GM12878 (cell line): Measurements from ENCODE around the gene RGS1. TPM values are rescaled to one million over a fixed set of nuclear protein-coding genes. Genes with fewer than 3 reads are reported as not detected.

ENCODE experiments used
- BHLHE40 ChIP-seq, 2 experiments: fragments of 450-650 bp in 1 of 2; IDR thresholded peaks; 2 replicates each; pipeline ENCODE4 v1.6.1; 2011 to 2017; ENCODE audit warnings: low read depth in 2 of 2, borderline replicate concordance in 1 of 2, improper control_type of control experiment in 1 of 2, low read length in 1 of 2, mild to moderate bottlenecking in 1 of 2
- BRCA1 ChIP-seq: IDR thresholded peaks from 2 replicates; pipeline ENCODE4 v1.6.1; 2011; ENCODE audit warnings: low read depth, low read length, improper control_type of control experiment
- CBFB ChIP-seq: IDR thresholded peaks from 2 replicates; pipeline ENCODE4 v1.6.1; 2016; ENCODE audit warnings: antibody characterized with exemption, low read depth
- CHD1 ChIP-seq: IDR thresholded peaks from 2 replicates; pipeline ENCODE4 v1.6.1; 2012; ENCODE audit warnings: low read depth, low read length, improper control_type of control experiment
- E2F4 ChIP-seq: IDR thresholded peaks from 2 replicates; pipeline ENCODE4 v1.6.1; 2012; ENCODE audit warnings: low read depth, low read length, improper control_type of control experiment
- HDAC6 ChIP-seq: fragments of 200-600 bp; sonication (generic); IDR thresholded peaks from one replicate; pipeline ENCODE4 v1.8.0; 2017; ENCODE audit warnings: antibody characterized with exemption; ENCODE audit not compliant: unreplicated experiment
- JUND ChIP-seq: IDR thresholded peaks from 2 replicates; pipeline ENCODE4 v1.6.1; 2012; ENCODE audit warnings: low read depth, mild to moderate bottlenecking, low read length, improper control_type of control experiment, moderate library complexity
- MEF2A ChIP-seq: IDR thresholded peaks from 2 replicates; pipeline ENCODE4 v1.6.1; 2011; ENCODE audit warnings: low read depth, mild to moderate bottlenecking, low read length, moderate library complexity; ENCODE audit not compliant: insufficient read depth
- MTA2 ChIP-seq: fragments of 450-650 bp; IDR thresholded peaks from 2 replicates; pipeline ENCODE4 v1.6.1; 2016; ENCODE audit warnings: low read depth, mild to moderate bottlenecking, moderate library complexity
- MYB ChIP-seq: fragments of 150-350 bp; IDR thresholded peaks from 2 replicates; pipeline ENCODE4 v1.6.1; 2014; ENCODE audit warnings: mild to moderate bottlenecking, low read depth, low read length, borderline replicate concordance
- PBX3 ChIP-seq: IDR thresholded peaks from 2 replicates; pipeline ENCODE4 v1.6.1; 2011; ENCODE audit warnings: mild to moderate bottlenecking, low read depth, low read length, moderate library complexity; ENCODE audit not compliant: insufficient replicate concordance
- RCOR1 ChIP-seq: conservative IDR thresholded peaks from 2 replicates; pipeline ENCODE4 v1.6.1; 2012; ENCODE audit warnings: low read depth, low read length, improper control_type of control experiment
- RELB ChIP-seq: fragments of 450-650 bp; IDR thresholded peaks from 2 replicates; pipeline ENCODE4 v1.6.1; 2017; ENCODE audit warnings: low read depth, mild to moderate bottlenecking, moderate library complexity
- RUNX3 ChIP-seq: IDR thresholded peaks from 2 replicates; pipeline ENCODE4 v1.6.1; 2012; ENCODE audit warnings: low read length, inconsistent platforms
- SIX5 ChIP-seq: IDR thresholded peaks from 2 replicates; pipeline ENCODE4 v1.6.1; 2011; ENCODE audit warnings: mild to moderate bottlenecking, low read depth, low read length, moderate library complexity; ENCODE audit not compliant: severe bottlenecking
- SMARCA5 ChIP-seq: fragments of 450-650 bp; IDR thresholded peaks from 2 replicates; pipeline ENCODE4 v1.6.1; 2017; ENCODE audit warnings: mild to moderate bottlenecking
- STAT1 ChIP-seq: fragments of 450-650 bp; conservative IDR thresholded peaks from 2 replicates; pipeline ENCODE4 v1.6.1; 2014; ENCODE audit warnings: antibody characterized with exemption, mild to moderate bottlenecking
- SUPT20H ChIP-seq: IDR thresholded peaks from 2 replicates; pipeline ENCODE4 v1.6.1; 2011; ENCODE audit warnings: low read depth, mild to moderate bottlenecking, low read length, moderate library complexity, borderline replicate concordance; ENCODE audit not compliant: control insufficient read depth
- TCF3 ChIP-seq: IDR thresholded peaks from 2 replicates; pipeline ENCODE4 v1.6.1; 2012; ENCODE audit warnings: low read depth, mild to moderate bottlenecking, low read length, borderline replicate concordance; ENCODE audit not compliant: insufficient read depth
- YY1 ChIP-seq: IDR thresholded peaks from 2 replicates; pipeline ENCODE4 v1.6.1; 2011; ENCODE audit warnings: low read depth, mild to moderate bottlenecking, low read length
- ZBTB40 ChIP-seq: fragments of 450-650 bp; IDR thresholded peaks from 2 replicates; pipeline ENCODE4 v1.6.1; 2016; ENCODE audit warnings: mild to moderate bottlenecking, moderate library complexity, borderline replicate concordance
- ZZZ3 ChIP-seq: IDR thresholded peaks from 2 replicates; pipeline ENCODE4 v1.6.1; 2011; ENCODE audit warnings: low read depth; ENCODE audit not compliant: control insufficient read depth, insufficient read length
- polyA plus RNA-seq, 11 experiments: library from polyadenylated mRNA; depleted of rRNA in 4 of 11; unstranded in 6 of 11; stranded (reverse) in 5 of 11; fragments of >200 nt; fragmentation: Nextera tagmentation in 4 of 11; fragmentation: Illumina TruSeq in 1 of 11; extraction: Ambion mirVana in 4 of 11; extraction: Trizol in 1 of 11; gene quantifications; 1 replicate in 1 of 11; 2 replicates in 10 of 11; pipeline versions ENCODE4 v1.2.1 to v1.2.3, GENCODE V29; 2011 to 2016; ENCODE audit warnings: inconsistent platforms in 2 of 11, missing spikeins in 2 of 11, low read depth in 1 of 11
- total RNA-seq, 4 experiments: library from RNA; depleted of rRNA in 3 of 4; stranded (reverse); fragments of >200 nt in 3 of 4; fragmentation: Illumina TruSeq in 1 of 4; extraction: Trizol in 1 of 4; gene quantifications; 2 replicates each; pipeline versions ENCODE4 v1.2.1 to v1.2.3, GENCODE V29; 2013 to 2021

RGS1 gene
- total and polyA plus RNA-seq, 10 of the 15 experiments (the other 5 are each of a cell fraction or from before 2014, with no cell fraction given): 20.7 to 882 (median 45.9) TPM

GRCh38 chr1:192579010-192579738 lies 3.6 kb downstream of the RGS1 start (continued):
- TF ChIP-seq BRCA1 (no peak), RELB (peak; percentile 37; the same call in 1 of the 2 replicates), TCF3 (peak; percentile 45; the same call in 1 of the 2 replicates), E2F4 (no peak), MYB (no peak; the same call in 1 of the 2 replicates), RCOR1 (no peak), SMARCA5 (no peak), CHD1 (peak; percentile 84), JUND (no peak), PBX3 (peak; percentile 20), HDAC6 (peak; percentile 89), STAT1 (no peak), MEF2A (no peak), SUPT20H (no peak), CBFB (0 out of 2 replicates have a peak, but pooled peaks have one; percentile 25), BHLHE40 (IDR thresholded peaks at IDR 0.05; ENCODE audit: borderline replicate concordance in 1 of 2, low read depth in 2 of 2, low read length in 1 of 2) (peak in 1 of 2 experiments; percentile 5; a peak in 1 of 4 replicates), ZBTB40 (no peak), YY1 (no peak), ZZZ3 (no peak), SIX5 (no peak), MTA2 (no peak), RUNX3 (peak; percentile 73)
